A549 (cell line): ENCODE results near the gene TCP11L2. TPM values are rescaled to one million over a fixed set of nuclear protein-coding genes. Genes with fewer than 3 reads are reported as not detected.

ENCODE experiments used
- ATAC-seq, 2 experiments: fragments of 200-7000 bp in 1 of 2; fragments of >200 bp in 1 of 2; cut with Nextera tagmentation in 1 of 2; cut with Tn5 transposase in 1 of 2; 3 replicates each; pipeline versions ENCODE4 v1.8.0 to v1.9.1; 2018 to 2020; ENCODE audit warnings: mild to moderate bottlenecking in 1 of 2, moderate library complexity in 1 of 2
- CTCF ChIA-PET: fragments of 300-600 bp; sonication (Branson Sonifier 250); formaldehyde crosslinking; extraction: SDS; loops from one replicate; lab custom pipeline; 2021; ENCODE audit warnings: antibody characterized with exemption, inconsistent platforms; lab: Yijun Ruan, JAX
- POLR2A ChIA-PET: fragments of 350-600 bp; formaldehyde crosslinking; extraction: SDS; loops from one replicate; lab custom pipeline; 2021; ENCODE audit warnings: antibody characterized with exemption, inconsistent platforms; lab: Yijun Ruan, JAX
- DNase-seq, 2 experiments: peaks; one replicate each; pipeline versions ENCODE4 v3.0.0 to v3.0.0-alpha.2; 2011 to 2016; ENCODE audit warnings: low read depth in 1 of 2, low spot score in 1 of 2
- FAIRE-seq: peaks from 2 replicates; lab custom pipeline; 2011; peaks lifted over from hg19 to GRCh38; lab: Jason Lieb, UNC
- H3K27ac ChIP-seq, 2 experiments: fragments of >200 bp; sonication (Bioruptor Twin); formaldehyde crosslinking; 3 replicates each; pipeline ENCODE4 v1.5.1; 2016 to 2017
- H3K4me1 ChIP-seq: fragments of >200 bp; sonication (Bioruptor Twin); formaldehyde crosslinking; 3 replicates; pipeline ENCODE4 v1.6.1; 2016
- H3K4me2 ChIP-seq: fragments of >200 bp; sonication (Bioruptor Twin); formaldehyde crosslinking; 3 replicates; pipeline ENCODE4 v1.6.1; 2016
- H3K4me3 ChIP-seq: fragments of >200 bp; sonication (Bioruptor Twin); formaldehyde crosslinking; 3 replicates; pipeline ENCODE4 v1.5.1; 2016
- H3K9me3 ChIP-seq: fragments of >200 bp; sonication (Bioruptor Twin); formaldehyde crosslinking; 3 replicates; pipeline ENCODE4 v1.6.1; 2016
- BHLHE40 ChIP-seq: IDR thresholded peaks from 2 replicates; pipeline ENCODE4 v1.6.1; 2012; ENCODE audit warnings: low read depth, low read length, inconsistent platforms
- CHD4 ChIP-seq: fragments of 200-600 bp; sonication (generic); IDR thresholded peaks from 2 replicates; pipeline ENCODE4 v1.6.1; 2016; ENCODE audit warnings: antibody characterized with exemption, mild to moderate bottlenecking, borderline replicate concordance
- CTCF ChIP-seq: fragments of >200 bp; sonication (Bioruptor Twin); formaldehyde crosslinking; IDR thresholded peaks from 3 replicates; pipeline ENCODE4 v1.5.1; 2016
- HOXB13 ChIP-seq: fragments of 250-450 bp; sonication (Bioruptor Pico); IDR thresholded peaks from 2 replicates; pipeline ENCODE4 v1.5.0; 2020; ENCODE audit warnings: low read depth, mild to moderate bottlenecking, moderate library complexity
- MAFK ChIP-seq: fragments of 450-650 bp; IDR thresholded peaks from 2 replicates; pipeline ENCODE4 v1.6.1; 2014; ENCODE audit not compliant: partially characterized antibody
- MYC ChIP-seq: IDR thresholded peaks from 2 replicates; pipeline ENCODE4 v1.6.1; 2012; ENCODE audit warnings: mild to moderate bottlenecking, inconsistent platforms, low read length, improper control_type of control experiment, borderline replicate concordance
- NFE2L2 ChIP-seq: fragments of 150-350 bp; conservative IDR thresholded peaks from 2 replicates; pipeline ENCODE4 v1.6.1; 2014; ENCODE audit warnings: low read length
- PBX3 ChIP-seq: IDR thresholded peaks from 2 replicates; pipeline ENCODE4 v1.6.1; 2012
- RAD21 ChIP-seq, 2 experiments: fragments of >200 bp in 1 of 2; sonication (Bioruptor Twin) in 1 of 2; formaldehyde crosslinking in 1 of 2; IDR thresholded peaks in 1 of 2; conservative IDR thresholded peaks in 1 of 2; 2 replicates in 1 of 2; 3 replicates in 1 of 2; pipeline ENCODE4 v1.6.1; 2012 to 2018; ENCODE audit warnings: inconsistent platforms in 1 of 2
- SMC3 ChIP-seq: fragments of >200 bp; sonication (Bioruptor Twin); formaldehyde crosslinking; IDR thresholded peaks from 3 replicates; pipeline ENCODE4 v1.6.1; 2018; ENCODE audit warnings: inconsistent platforms
- SREBF2 ChIP-seq: fragments of 450-650 bp; IDR thresholded peaks from 2 replicates; pipeline ENCODE4 v1.6.1; 2014; ENCODE audit warnings: mild to moderate bottlenecking, moderate library complexity
- whole genome bisulfite sequencing: methylation state at CpG from one replicate; pipeline ENCODE4 v1.1.6; 2017; ENCODE audit errors: missing lambda C conversion rate; 5-methylcytosine and 5-hydroxymethylcytosine counted together
- polyA plus RNA-seq, 4 experiments: library from polyadenylated mRNA; depleted of rRNA in 3 of 4; stranded (reverse); fragments of >200 nt; fragmentation: RNase III in 1 of 4; extraction: RNeasy Plus Mini Kit Qiagen cat#74134 plus additional on column Dnase treatment in 1 of 4; gene quantifications; 2 replicates in 3 of 4; 3 replicates in 1 of 4; pipeline ENCODE4 v1.2.3, GENCODE V29; 2011 to 2017
- TF ChIP-seq, protein P1 (sequence below): fragments of 450-650 bp; IDR thresholded peaks from 2 replicates; pipeline ENCODE4 v1.6.1; 2014; ENCODE audit warnings: antibody characterized with exemption

TCP11L2 gene
- polyA plus RNA-seq, 2 of the 4 experiments (the other 2 are of a cell fraction): 4.1 to 16.6 TPM

- Histone ChIP-seq H3K27ac (no peak overlapping the region), H3K4me3 (no peak overlapping the region), H3K4me2 (no peak overlapping the region), H3K9me3 (0 out of 3 replicates have a peak, but pooled peaks cover 6% of the 10 kb centered on the region), H3K4me1 (peaks cover 13% of the 10 kb centered on the region)
- CTCF ChIA-PET: interaction anchor here (3.5 kb wide), 1 partner anchor 117 kb away, joined by 30 read pairs; no protein-coding TSS in a partner anchor
- FAIRE-seq (no peak), ATAC-seq (no peak), DNase-seq (no peak)
- 92% methylated on average over 5 of the region's 5 CpGs for WGBS
- no peak for TF ChIP-seq NFE2L2
- POLR2A ChIA-PET: no interaction called here
Observed at GRCh38 chr12:106344131-106344530, 41.6 kb downstream of the TCP11L2 start.

- ChIA-PET POLR2A (interaction anchor here (1.2 to 2.3 kb wide), 2 partner anchors 12 to 119 kb away, joined by 3 to 14 read pairs; partner anchors contain the start of gene POLR3B), CTCF (interaction anchor here (0.6 to 3.5 kb wide), 22 partner anchors 10 to 222 kb away, joined by 3 to 30 read pairs (median 4); partner anchors contain the start of gene POLR3B)
- TF ChIP-seq RAD21 (conservative IDR thresholded peaks at IDR 0.05 in 1 of 2, IDR thresholded peaks at IDR 0.05 in 1 of 2): peak; percentile 59 to 80
- TF ChIP-seq SMC3: peak; percentile 45
- TF ChIP-seq CHD4: no peak
- TF ChIP-seq, protein P1, sequence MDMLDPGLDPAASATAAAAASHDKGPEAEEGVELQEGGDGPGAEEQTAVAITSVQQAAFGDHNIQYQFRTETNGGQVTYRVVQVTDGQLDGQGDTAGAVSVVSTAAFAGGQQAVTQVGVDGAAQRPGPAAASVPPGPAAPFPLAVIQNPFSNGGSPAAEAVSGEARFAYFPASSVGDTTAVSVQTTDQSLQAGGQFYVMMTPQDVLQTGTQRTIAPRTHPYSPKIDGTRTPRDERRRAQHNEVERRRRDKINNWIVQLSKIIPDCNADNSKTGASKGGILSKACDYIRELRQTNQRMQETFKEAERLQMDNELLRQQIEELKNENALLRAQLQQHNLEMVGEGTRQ: 0 out of 2 replicates have a peak, but pooled peaks have one; percentile 21
- TF ChIP-seq CTCF: peak; percentile 49
- ATAC-seq (peak; percentile 88 to 97), FAIRE-seq (no peak), DNase-seq (peak; percentile 29 to 87)
- Histone ChIP-seq H3K4me2 (no peak overlapping the region), H3K27ac (0 out of 6 replicates have a peak overlapping the region, but pooled peaks of 1 of the 2 experiments have one; percentile 47), H3K4me1 (peaks cover 13% of the 10 kb centered on the region), H3K4me3 (no peak overlapping the region), H3K9me3 (0 out of 3 replicates have a peak, but pooled peaks cover 6% of the 10 kb centered on the region)
- WGBS: 58% methylated on average over 5 of the region's 5 CpGs
Observed at GRCh38 chr12:106345746-106346145, 43.2 kb downstream of the TCP11L2 start.

DNA sequence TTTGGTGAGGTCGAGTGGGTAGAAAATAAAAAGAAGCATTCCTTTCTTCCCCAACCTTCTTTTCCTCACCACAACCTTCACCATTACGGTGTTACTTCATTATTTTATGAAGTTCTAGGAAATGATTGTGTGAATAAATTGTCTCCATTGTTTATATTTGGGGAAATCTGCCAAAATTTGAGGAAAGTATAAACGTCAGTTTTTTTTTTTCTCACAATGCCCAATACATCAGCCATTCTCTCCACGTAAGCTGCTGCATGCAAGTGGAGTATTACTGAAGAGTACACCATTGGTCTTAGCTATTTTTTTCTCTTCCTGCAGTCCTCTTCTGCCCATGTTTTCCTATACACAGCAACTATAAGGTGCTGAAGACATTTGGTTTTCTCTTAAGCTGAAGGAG, 45.9 kb downstream of the TCP11L2 start:
- Histone ChIP-seq H3K4me3 (no peak overlapping the region), H3K27ac (no peak overlapping the region), H3K4me2 (no peak overlapping the region), H3K9me3 (0 out of 3 replicates have a peak, but pooled peaks cover 6% of the 10 kb centered on the region), H3K4me1 (peaks cover 2% of the 10 kb centered on the region; the same call in 2 of the 3 replicates)
- FAIRE-seq (no peak), ATAC-seq (no peak), DNase-seq (no peak)
- POLR2A ChIA-PET: no interaction called here
- CTCF ChIA-PET: interaction anchor here (1.4 to 2.4 kb wide), 2 partner anchors 9 to 571 kb away, joined by 3 to 14 read pairs; partner anchors contain the start of gene POLR3B
- WGBS: 40% methylated on average over 4 of the region's 4 CpGs
- TF ChIP-seq HOXB13 (CRISPR knock-in tag): no peak

- no peak for ATAC-seq
- TF ChIP-seq SREBF2 (no peak), MYC (no peak), MAFK (peak; percentile 95), BHLHE40 (no peak), PBX3 (no peak)
- 66% methylated on average over 6 of the region's 6 CpGs for WGBS
Observed at GRCh38 chr12:106353175-106353574, 50.6 kb downstream of the TCP11L2 start.

More at GRCh38 chr12:106353175-106353574, 50.6 kb downstream of the TCP11L2 start:
- Histone ChIP-seq H3K9me3 (no peaks in the 10 kb centered on the region), H3K4me1 (peaks cover 6% of the 10 kb centered on the region; the same call in 1 of the 3 replicates), H3K4me3 (no peak overlapping the region), H3K4me2 (no peak overlapping the region), H3K27ac (no peak overlapping the region)
- DNase-seq (no peak), FAIRE-seq (no peak)
- ChIA-PET POLR2A (no interaction called here), CTCF (interaction anchor here (0.6 to 3.2 kb wide), 5 partner anchors 20 to 933 kb away, joined by 3 to 10 read pairs (median 3); no protein-coding TSS in a partner anchor)
